Stimulated activated CD8-positive, alpha-beta memory T cell treated with anti-CD3 and anti-CD28 coated beads, Interleukin-12 subunit alpha, Interleukin-12 subunit beta, amount 100 ng/mL, for 24 hours (primary cell): ENCODE data around the gene CCDC85B.
A peak's percentile ranks its signal among the peaks of the same experiment; 100 is the strongest.

Source experiments
- DNase-seq: peaks from one replicate; pipeline ENCODE4 v3.0.0-alpha.2; 2020; ENCODE audit errors: extremely low read depth

The CCDC85B gene

GRCh38 chr11:65857853-65858680, 32.4 kb upstream of the CCDC85B start, which contains the start of gene CFL1:
TSS of gene CFL1 (minus strand) at chr11:65858180. CDS start at chr11:65858099, 81 bp downstream.
- DNase-seq, result peak; percentile 95

DNA sequence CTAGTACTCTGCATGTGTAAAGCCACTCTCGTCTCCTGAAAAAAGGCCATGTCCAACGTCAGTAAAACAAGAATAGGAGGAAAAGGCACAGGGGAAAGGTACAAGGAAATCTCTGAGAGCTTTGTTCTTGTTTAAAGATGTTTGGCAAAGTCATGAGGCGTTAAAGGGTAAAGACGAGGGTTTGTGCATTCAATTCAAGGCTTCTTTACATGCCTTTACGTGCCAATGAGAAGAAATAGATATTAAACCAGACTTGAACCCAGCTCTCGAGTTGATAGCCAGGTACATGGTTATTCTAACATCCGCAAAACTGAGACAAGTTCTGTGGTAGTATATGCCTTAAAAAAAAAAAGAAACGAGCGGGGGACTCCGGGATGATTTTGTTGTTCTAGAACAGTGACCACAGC, 31.8 kb upstream of the CCDC85B start:
- no peak for DNase-seq

DNA sequence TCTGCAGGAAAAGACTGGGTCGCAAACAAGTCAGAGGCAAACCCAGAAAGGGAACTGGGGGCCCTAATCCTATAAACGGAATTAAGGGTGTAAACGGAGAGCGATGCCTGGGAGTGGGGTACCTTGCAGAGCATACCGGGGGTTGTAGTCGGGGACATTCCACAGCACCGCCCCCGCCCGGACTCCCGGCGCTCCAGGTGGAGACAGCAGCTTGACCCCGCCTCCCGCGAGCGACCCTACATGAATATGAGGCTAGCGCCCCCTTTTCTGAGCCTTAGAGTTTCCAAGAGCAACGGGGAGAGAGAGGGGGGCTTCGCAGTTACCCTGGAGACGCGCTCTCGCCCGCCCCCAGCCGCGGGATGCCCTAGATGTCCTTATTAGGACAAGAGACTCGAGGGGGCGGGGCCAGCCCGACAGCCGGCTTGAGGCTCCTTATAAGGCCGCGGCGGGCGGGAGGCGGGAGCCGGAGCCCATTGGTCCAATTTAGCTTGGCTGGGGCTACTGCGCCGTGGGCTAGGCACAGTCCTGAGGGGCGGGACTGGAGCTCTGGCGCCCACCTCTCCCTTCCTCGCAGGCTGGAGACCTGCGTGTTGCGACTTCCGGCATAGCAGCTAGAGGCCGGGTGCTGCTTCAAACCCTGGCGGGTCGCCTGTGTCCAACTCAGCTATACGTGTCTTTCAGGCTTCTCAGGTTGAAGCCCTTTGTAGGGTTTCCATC, 31.2 kb upstream of the CCDC85B start:
- peak; percentile 98 for DNase-seq

- DNase-seq, result no peak
These were observed 30.6 kb upstream of the CCDC85B start for GRCh38 chr11:65859812-65860277.

DNA sequence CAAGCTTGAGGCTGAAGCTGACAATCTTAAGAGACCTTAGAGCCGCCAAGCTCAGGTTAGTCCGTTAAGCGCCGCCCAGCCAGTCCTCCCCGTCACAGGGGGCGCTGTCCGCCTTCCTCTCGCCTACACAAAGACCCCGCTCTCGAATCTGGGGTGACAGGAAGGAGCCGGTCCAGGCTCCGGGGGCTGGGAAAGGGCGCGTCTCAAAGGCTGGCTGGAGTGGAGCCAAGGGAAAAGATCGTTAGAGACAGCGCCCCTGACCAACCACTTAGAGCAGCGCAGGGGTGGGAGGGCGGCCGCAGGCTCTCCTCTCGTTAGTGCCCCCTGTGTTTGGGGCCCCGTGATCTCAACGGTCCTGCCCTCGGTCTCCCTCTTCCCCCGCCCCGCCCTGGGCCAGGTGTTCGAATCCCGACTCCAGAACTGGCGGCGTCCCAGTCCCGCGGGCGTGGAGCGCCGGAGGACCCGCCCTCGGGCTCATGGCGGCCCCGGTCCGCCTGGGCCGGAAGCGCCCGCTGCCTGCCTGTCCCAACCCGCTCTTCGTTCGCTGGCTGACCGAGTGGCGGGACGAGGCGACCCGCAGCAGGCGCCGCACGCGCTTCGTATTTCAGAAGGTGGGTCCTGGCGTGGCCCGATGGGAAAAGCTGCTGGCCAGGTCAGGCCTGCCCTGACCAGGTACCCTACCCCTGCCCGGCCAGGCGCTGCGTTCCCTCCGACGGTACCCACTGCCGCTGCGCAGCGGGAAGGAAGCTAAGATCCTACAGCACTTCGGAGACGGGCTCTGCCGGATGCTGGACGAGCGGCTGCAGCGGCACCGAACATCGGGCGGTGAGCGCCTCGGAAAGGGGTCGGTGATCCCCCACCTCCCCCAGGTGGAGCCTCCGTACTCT, 30.0 kb upstream of the CCDC85B start, which contains the start of gene MUS81:
MUS81 (plus strand) TSS at position 156 of the 887 bp plus-strand sequence; CDS start at position 477, 321 bp downstream.
- peak; percentile 92 for DNase-seq

- no peak for DNase-seq
These were observed 29.3 kb upstream of the CCDC85B start for GRCh38 chr11:65861165-65861505.

DNA sequence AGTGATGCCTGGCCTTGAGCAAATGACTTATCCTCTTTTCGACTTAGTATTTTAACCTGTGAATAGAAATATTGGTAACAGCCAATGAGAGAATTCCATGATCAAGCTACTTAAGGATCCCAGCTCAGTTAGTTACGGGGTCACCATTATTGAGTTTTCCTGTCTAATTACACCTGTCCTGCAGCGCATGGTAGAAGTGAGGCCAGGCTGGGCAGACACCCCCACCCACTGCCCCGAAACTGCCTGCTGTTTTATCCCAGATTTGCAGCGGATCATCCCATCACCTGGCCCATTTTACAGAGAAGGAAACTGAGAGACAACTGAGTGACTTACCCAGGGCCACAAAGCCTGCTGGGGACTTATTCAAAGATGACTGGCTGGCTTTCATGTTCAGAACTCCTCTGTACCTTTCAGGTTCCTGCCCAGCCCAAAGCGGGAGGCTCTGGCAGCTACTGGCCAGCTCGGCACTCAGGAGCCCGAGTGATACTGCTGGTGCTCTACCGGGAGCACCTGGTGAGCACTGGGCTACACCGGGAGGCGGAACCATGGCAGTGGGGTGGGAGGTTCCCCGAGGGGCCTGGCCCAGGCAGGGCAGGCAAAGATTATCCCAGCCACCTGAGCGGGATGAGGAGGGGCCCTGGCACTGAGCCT, 28.8 kb upstream of the CCDC85B start:
- DNase-seq, result no peak

- no peak for DNase-seq
These were observed 28.2 kb upstream of the CCDC85B start for GRCh38 chr11:65862191-65862735.

DNA sequence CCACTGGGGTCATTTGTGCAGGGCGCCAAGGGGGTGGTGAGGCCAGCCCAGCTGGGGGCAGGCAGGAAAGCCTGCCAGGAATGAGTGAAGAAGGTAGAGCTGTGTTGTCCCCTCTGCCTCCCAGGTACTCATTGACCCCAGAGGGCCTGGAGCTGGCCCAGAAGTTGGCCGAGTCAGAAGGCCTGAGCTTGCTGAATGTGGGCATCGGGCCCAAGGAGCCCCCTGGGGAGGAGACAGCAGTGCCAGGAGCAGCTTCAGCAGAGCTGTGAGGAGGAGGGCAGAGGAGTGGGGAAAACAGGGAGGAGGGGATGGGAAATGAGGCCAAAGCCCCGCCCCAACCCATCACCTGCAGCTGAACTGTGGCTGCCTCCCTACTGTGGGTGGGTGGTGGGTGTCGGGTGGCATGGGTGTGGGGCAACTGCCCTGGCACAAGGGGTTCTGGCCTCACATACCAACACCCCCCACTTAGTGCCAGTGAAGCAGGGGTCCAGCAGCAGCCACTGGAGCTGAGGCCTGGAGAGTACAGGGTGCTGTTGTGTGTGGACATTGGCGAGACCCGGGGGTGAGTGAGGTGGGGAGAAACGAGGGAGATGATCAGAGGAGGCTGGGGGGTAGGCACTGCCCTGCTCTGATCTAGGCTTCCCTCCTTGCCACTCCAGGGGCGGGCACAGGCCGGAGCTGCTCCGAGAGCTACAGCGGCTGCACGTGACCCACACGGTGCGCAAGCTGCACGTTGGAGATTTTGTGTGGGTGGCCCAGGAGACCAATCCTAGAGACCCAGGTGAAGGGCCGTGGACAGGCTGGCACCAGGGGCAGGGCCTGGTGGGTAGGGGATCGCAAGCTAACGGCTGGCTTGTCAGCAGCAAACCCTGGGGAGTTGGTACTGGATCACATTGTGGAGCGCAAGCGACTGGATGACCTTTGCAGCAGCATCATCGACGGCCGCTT, 27.3 kb upstream of the CCDC85B start:
- DNase-seq, result no peak

GRCh38 chr11:65863889-65864705, 26.4 kb upstream of the CCDC85B start:
- no peak for DNase-seq

GRCh38 chr11:65864706-65865471, 25.6 kb upstream of the CCDC85B start:
- no peak for DNase-seq

DNA sequence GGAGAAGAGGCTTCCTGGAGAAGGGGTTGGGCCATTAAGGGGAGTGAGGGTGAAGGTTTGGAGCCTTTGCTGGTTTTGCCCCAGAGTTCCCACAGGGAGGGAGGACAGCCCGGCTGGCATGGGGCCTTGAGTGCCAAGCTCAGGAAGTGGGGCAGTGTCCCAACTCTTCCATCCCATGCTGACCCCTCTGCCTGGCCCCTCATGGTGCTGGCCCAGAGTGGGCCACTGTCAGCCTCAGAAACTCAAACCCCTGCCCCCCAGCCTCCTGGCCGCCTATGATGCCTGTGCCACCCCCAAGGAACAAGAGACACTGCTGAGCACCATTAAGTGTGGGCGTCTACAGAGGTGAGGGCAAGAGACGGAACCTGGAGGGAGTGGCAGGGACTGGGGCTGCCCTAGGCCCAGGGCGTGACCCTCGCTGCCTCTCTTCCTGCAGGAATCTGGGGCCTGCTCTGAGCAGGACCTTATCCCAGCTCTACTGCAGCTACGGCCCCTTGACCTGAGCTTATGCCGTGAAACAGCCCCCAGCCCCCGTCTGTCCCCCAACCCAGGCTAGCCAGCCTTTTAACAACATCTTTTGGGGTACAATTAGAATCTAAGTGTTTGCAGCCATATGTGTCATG, 24.8 kb upstream of the CCDC85B start:
- DNase-seq, result no peak

- DNase-seq, result no peak
These were observed 23.8 kb upstream of the CCDC85B start for GRCh38 chr11:65866509-65867283.

- no peak for DNase-seq
These were observed 23.0 kb upstream of the CCDC85B start for GRCh38 chr11:65867284-65868071.

DNA sequence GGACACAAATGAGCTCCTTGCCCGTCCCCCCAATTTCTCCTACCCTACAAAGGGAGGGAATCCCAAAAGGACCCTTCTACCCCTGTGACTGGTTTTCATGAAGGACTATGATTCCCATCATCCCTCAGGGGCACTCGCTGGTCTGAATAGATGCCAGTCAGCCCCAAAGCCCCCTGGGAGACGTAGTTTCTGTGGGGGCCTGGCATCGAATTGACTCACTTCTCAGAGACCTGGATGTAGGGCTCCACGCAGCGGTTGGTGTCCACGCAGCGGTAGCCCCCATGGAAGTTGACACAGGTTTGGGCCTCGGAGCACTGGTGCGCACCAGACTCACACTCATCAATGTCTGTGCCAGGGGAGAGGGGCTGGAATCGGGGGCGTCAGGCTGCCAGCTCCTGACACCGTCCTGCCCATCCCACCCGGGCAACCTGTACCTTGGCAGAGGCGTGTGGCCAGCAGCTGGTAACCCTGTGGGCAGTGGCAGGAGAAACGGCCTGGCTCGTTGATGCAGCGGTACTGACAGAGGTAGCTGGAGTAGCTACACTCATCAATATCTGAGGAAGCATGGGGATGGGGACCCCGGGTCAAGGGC, 22.3 kb upstream of the CCDC85B start:
- no peak for DNase-seq

DNA sequence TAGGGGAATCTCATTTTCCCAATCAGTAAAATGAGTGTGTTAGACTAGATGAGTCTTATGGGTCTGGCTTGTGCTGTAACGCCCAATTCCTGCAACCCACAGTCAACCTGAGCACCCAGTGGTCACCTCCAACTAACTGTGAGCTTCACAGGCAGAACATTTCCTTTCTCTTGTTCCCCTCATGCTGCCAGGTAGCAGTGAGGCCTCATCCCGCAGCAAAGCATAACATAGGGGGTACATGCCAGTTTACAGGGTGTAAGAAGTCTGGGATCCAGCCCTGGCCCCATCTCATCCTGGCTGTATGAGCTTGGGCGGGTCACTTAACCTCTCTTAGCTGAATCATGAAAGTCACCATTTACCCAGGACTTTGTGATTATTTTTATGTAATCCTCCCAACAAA, 21.6 kb upstream of the CCDC85B start:
- DNase-seq, result no peak
